Stomach (tissue), 9 donors: ENCODE results near the gene ABAT. TPM values are rescaled to one million over a fixed set of nuclear protein-coding genes. Genes with fewer than 3 reads are reported as not detected.

Source experiments
- DNase-seq, 2 donors: peaks; one replicate each; pipeline versions ENCODE4 v3.0.0 to v3.0.0-alpha.2; 2013 to 2019
- H3K27ac ChIP-seq, 5 donors: fragments of 200-600 bp in 4 of 5; sonication (generic) in 4 of 5; one replicate each; pipeline ENCODE4 v1.5.1; 2013 to 2019; ENCODE audit warnings: mild to moderate bottlenecking in 1 of 5, moderate library complexity in 1 of 5
- H3K27me3 ChIP-seq, 3 donors: fragments of 200-600 bp; sonication (generic); one replicate each; pipeline ENCODE4 v1.5.1; 2017 to 2019; ENCODE audit warnings: mixed run types in 1 of 3
- H3K36me3 ChIP-seq, 4 donors: fragments of 200-600 bp; sonication (generic); 1 replicate in 3 of 4; 2 replicates in 1 of 4; pipeline ENCODE4 v1.5.1; 2016 to 2019
- H3K4me1 ChIP-seq, 4 donors: fragments of 200-600 bp; sonication (generic); one replicate each; pipeline ENCODE4 v1.5.1; 2016 to 2019
- H3K4me3 ChIP-seq, 4 donors: fragments of 200-600 bp; sonication (generic) in 3 of 4; one replicate each; pipeline ENCODE4 v1.5.1; 2016 to 2019; ENCODE audit warnings: mild to moderate bottlenecking in 1 of 4
- H3K9me3 ChIP-seq, 4 donors: fragments of 200-600 bp; sonication (generic); one replicate each; pipeline ENCODE4 v1.5.1; 2016 to 2019
- CTCF ChIP-seq, 7 experiments: fragments of 450-650 bp in 4 of 7; fragments of 200-600 bp in 3 of 7; sonication (generic) in 3 of 7; IDR thresholded peaks; one replicate each; pipeline ENCODE4 v1.5.1; 2016 to 2019; ENCODE audit warnings: antibody characterized with exemption in 7 of 7, control low read depth in 2 of 7, mild to moderate bottlenecking in 1 of 7
- EP300 ChIP-seq: sonication (generic); formaldehyde crosslinking; IDR thresholded peaks from one replicate; pipeline ENCODE4 v1.6.1; 2017; ENCODE audit warnings: antibody characterized with exemption
- POLR2A ChIP-seq, 4 donors: fragments of 450-650 bp; IDR thresholded peaks; one replicate each; pipeline ENCODE4 v1.6.1; 2016; ENCODE audit warnings: antibody characterized with exemption in 4 of 4, control low read depth in 2 of 4, mild to moderate bottlenecking in 1 of 4, moderate library complexity in 1 of 4
- POLR2AphosphoS5 ChIP-seq, 3 donors: sonication (generic); formaldehyde crosslinking; IDR thresholded peaks; one replicate each; pipeline ENCODE4 v1.6.1; 2016; ENCODE audit warnings: antibody characterized with exemption in 3 of 3
- WGBS, 5 donors: extraction: QIAGEN DNeasy Blood & Tissue Kit in 3 of 5; methylation state at CpG; one replicate each; pipeline versions ENCODE4 v1.1.5 to v1.1.7; 2013 to 2018; 5-methylcytosine and 5-hydroxymethylcytosine counted together
- intact Hi-C: fragments of 100-400 bp; cut with DNase I; formaldehyde crosslinking; loops from one replicate; pipeline ENCODE4 v1.15.1; 2023; ENCODE audit warnings: low total_unique reads
- polyA plus RNA-seq, 3 donors: library from polyadenylated mRNA; stranded (reverse); fragments of 200-250 nt; gene quantifications; one replicate each; pipeline ENCODE4 v1.2.3, GENCODE V29; 2013
- total RNA-seq, 5 donors: library from RNA; depleted of rRNA; stranded (reverse); fragments of >200 nt; gene quantifications; one replicate each; pipeline versions ENCODE4 v1.1.0 to v1.2.3, GENCODE V29; 2014 to 2016
- donor health status: healthy with polysubstance abuse.
- donor health status: Bipolar disorder and iron deficiency.
- donor health status: healthy.

The ABAT gene
- total and polyA plus RNA-seq, 8 donors, result 2.9 to 10.3 (median 5.3) TPM

- no peak for DNase-seq
- intact Hi-C loops, result no loop called here
- peaks cover 54 to 100% (median 99%) of the 10 kb centered on the region in 4 donors for H3K36me3 ChIP-seq
- H3K4me1 ChIP-seq, result peaks cover 0 to 5% (median 0%) of the 10 kb centered on the region in 4 donors
- peak overlapping the region in 4 of 5 donors; percentile 13 to 71 (median 67) for H3K27ac ChIP-seq
- no peaks in the 10 kb centered on the region for H3K27me3 ChIP-seq
- WGBS, 5 donors, result 60 to 69% (median 64%) methylated on average over 14 to 15 of the region's 15 CpGs
- no peak for TF ChIP-seq EP300
- no peak overlapping the region for H3K4me3 ChIP-seq
- H3K9me3 ChIP-seq, result no peaks in the 10 kb centered on the region
Observed at GRCh38 chr16:8631818-8632465, 42.5 kb upstream of the ABAT start.

- intact Hi-C loops, result no loop called here
- peaks cover 54 to 100% (median 99%) of the 10 kb centered on the region in 4 donors for H3K36me3 ChIP-seq
- peak in 1 of 2 donors; percentile 33 for DNase-seq
- no peaks in the 10 kb centered on the region for H3K9me3 ChIP-seq
- H3K4me3 ChIP-seq, result no peak overlapping the region
- peak overlapping the region in 4 of 5 donors; percentile 34 to 71 (median 67) for H3K27ac ChIP-seq
- 78 to 86% (median 84%) methylated on average over 5 of the region's 5 CpGs for WGBS, 5 donors
- TF ChIP-seq CTCF (IDR thresholded peaks at IDR 0.05), result no peak
- no peak for TF ChIP-seq POLR2A (IDR thresholded peaks at IDR 0.05)
- TF ChIP-seq EP300, result no peak
- no peak for TF ChIP-seq POLR2AphosphoS5 (IDR thresholded peaks at IDR 0.05)
- H3K27me3 ChIP-seq, result no peaks in the 10 kb centered on the region
- peaks cover 0 to 5% (median 0%) of the 10 kb centered on the region in 4 donors for H3K4me1 ChIP-seq
Observed at GRCh38 chr16:8632675-8633182, 41.7 kb upstream of the ABAT start.

GRCh38 chr16:8634991-8635736 lies 39.3 kb upstream of the ABAT start:
- Histone ChIP-seq H3K4me3 (no peak overlapping the region), H3K9me3 (no peaks in the 10 kb centered on the region), H3K27ac (no peak overlapping the region), H3K27me3 (no peaks in the 10 kb centered on the region), H3K4me1 (peaks cover 0 to 5% (median 0%) of the 10 kb centered on the region in 4 donors), H3K36me3 (peaks cover 54 to 99% (median 99%) of the 10 kb centered on the region in 4 donors)
- peak in 1 of 2 donors; percentile 63 for DNase-seq
- WGBS, 5 donors, result 81 to 86% (median 83%) methylated on average over 18 of the region's 18 CpGs
- intact Hi-C loops, result no loop called here
- TF ChIP-seq POLR2A (IDR thresholded peaks at IDR 0.05) (no peak), POLR2AphosphoS5 (IDR thresholded peaks at IDR 0.05) (no peak), EP300 (no peak), CTCF (IDR thresholded peaks at IDR 0.05) (peak in 2 of 7 experiments; percentile 8 to 15)

- TF ChIP-seq CTCF (IDR thresholded peaks at IDR 0.05) (no peak), POLR2AphosphoS5 (IDR thresholded peaks at IDR 0.05) (no peak)
- 75 to 93% (median 88%) methylated on average over 11 to 13 of the region's 13 CpGs for WGBS, 5 donors
- Histone ChIP-seq H3K9me3 (no peaks in the 10 kb centered on the region), H3K27me3 (no peaks in the 10 kb centered on the region), H3K27ac (no peak overlapping the region), H3K4me3 (no peak overlapping the region), H3K4me1 (no peaks in the 10 kb centered on the region), H3K36me3 (peaks cover 78 to 96% (median 94%) of the 10 kb centered on the region in 4 donors)
- intact Hi-C loops, result no loop called here
- no peak for DNase-seq
Observed at GRCh38 chr16:8639694-8640093, 34.7 kb upstream of the ABAT start.
